Cardiac fibroblast (primary cell): ENCODE data around the gene APOC3.
A peak's percentile ranks its signal among the peaks of the same experiment; 100 is the strongest.

Experiments used
- DNase-seq, 2 donors: peaks; one replicate each; pipeline versions ENCODE4 v3.0.0 to v3.0.0-alpha.2; 2010; ENCODE audit warnings: low read depth in 2 of 2
- H3K4me3 ChIP-seq, 2 donors: replicated peaks in 1 of 2; 1 replicate in 1 of 2; 2 replicates in 1 of 2; pipeline ENCODE4 v1.5.1; 2011; ENCODE audit warnings: low read depth in 2 of 2, low read length in 2 of 2, mild to moderate bottlenecking in 2 of 2, moderate library complexity in 1 of 2
- CTCF ChIP-seq: IDR thresholded peaks from one replicate; pipeline ENCODE4 v1.5.1; 2011; ENCODE audit warnings: low read depth, mild to moderate bottlenecking, low read length, inconsistent platforms

Gene APOC3

GRCh38 chr11:116829525-116830183 is at the start of gene APOC3:
TSS of gene APOC3 (plus strand) at chr11:116829907. CDS start at chr11:116830583, 676 bp downstream.
- DNase-seq: peak; percentile 67 to 75
- H3K4me3 ChIP-seq: no peak within 1 kb of the TSS
- no peak for TF ChIP-seq CTCF

- no peak overlapping the region for H3K4me3 ChIP-seq
- DNase-seq: peak; percentile 69 to 73
- TF ChIP-seq CTCF: no peak
Observed at GRCh38 chr11:116782728-116783127, 47.0 kb upstream of the APOC3 start.

GRCh38 chr11:116786326-116786725 is 43.4 kb upstream of the APOC3 start:
- H3K4me3 ChIP-seq: no peak overlapping the region
- no peak for TF ChIP-seq CTCF
- DNase-seq: no peak

- H3K4me3 ChIP-seq: peak overlapping the region; percentile 74 to 85
- no peak for TF ChIP-seq CTCF
- no peak for DNase-seq
Observed at GRCh38 chr11:116786966-116787365, 42.7 kb upstream of the APOC3 start.

GRCh38 chr11:116787436-116787785 is 42.3 kb upstream of the APOC3 start:
- H3K4me3 ChIP-seq: peak overlapping the region; percentile 74 to 85
- TF ChIP-seq CTCF: no peak
- no peak for DNase-seq

GRCh38 chr11:116787786-116788486 is 41.8 kb upstream of the APOC3 start, which contains the start of gene ZPR1:
TSS of gene ZPR1 (minus strand) at chr11:116788023. CDS start at chr11:116787990, 33 bp downstream.
- TF ChIP-seq CTCF: no peak
- H3K4me3 ChIP-seq: peak within 1 kb of the TSS; percentile 74 to 85
- peak; percentile 70 to 73 for DNase-seq
